ENCODE data around the gene GPR157.
A peak's percentile ranks its signal among the peaks of the same experiment; 100 is the strongest.
"Not testable (repeated sequence)": the region's sequence is repeated elsewhere in the genome, so short reads cannot be mapped to it uniquely, and the experiment has no call there.

The GPR157 gene

DNA sequence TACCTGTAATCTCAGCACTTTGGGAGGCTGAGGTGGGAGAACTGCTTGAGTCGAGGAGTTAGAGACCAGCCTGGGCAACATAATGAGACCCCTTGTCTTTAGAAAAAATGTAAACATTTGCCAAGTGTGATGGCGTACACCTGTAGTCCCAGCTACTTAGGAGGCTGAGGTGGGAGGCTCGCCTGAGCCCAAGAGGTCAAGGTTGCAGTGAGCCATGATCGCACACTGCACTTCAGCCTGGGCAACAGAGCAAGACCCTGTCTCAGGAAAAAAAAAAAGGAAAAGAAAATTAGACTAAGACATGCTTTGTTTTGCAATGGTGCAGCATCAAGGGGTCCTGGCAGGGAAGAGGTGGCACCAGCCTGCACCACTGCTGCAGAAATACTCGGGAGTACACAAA, 16.8 kb upstream of the GPR157 start:
- DNase-seq: no peak

- no peak for DNase-seq
Measured at GRCh38 chr1:9145021-9145668, 16.2 kb upstream of the GPR157 start.

DNA sequence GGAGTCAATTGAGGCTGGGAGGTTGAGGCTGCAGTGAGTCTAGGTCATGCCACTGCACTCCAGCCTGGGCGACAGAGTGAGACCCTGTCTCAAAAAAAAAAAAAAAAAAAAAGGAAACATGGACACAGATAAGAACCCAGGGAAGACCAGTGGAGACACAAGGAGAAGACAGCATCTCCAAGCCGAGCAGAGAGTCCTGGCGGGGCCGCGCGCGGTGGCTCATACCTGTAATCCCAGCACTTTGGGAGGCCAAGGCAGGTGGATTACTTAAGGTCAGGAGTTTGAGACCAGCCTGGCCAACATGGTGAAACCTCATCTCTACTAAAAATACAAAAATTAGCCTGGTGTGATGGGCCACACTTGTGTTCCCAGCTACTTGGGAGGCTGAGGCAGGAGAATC, 15.6 kb upstream of the GPR157 start:
- DNase-seq: not testable (repeated sequence)

DNA sequence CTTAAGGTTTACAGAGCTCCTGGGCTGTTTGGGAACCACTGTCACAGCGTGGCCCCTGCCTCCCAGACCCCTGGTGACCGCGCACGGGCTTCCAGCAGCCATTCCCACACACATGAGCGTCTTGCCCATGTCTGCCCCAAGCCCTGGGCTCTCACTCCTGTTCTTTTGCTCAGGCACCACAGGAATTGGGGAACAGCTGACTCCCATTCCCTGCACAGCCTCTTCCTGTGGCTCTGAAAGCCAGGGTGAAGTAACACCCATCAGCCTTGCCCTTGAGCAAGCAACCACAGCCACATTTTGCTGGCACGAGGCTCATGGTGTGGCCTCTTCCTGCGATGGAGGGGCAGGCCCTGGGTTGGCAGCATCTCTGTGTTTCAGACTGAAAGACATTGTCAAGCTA, 14.3 kb upstream of the GPR157 start:
- DNase-seq: no peak

GRCh38 chr1:9139930-9140329, 11.0 kb upstream of the GPR157 start:
- no peak for DNase-seq

DNA sequence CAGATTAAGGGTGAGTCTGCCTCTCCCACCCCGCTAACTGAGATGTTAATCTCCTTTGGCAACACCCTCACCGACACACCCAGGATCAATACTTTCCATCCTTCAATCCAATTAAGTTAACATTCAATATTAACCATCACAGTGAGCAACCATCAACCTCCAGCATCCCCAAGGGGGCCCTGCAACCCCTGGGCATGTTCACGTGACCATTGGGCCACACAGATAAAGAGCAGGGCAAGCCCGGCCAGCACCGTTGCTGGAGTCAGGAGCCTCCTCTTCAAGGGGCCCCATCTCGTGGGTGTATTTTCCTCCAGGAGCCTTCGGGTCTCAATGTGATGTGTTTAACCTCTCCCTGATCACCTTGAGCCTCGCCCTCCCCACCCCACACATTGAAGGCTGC, 8.0 kb upstream of the GPR157 start:
- no peak for DNase-seq

GRCh38 chr1:9135073-9135836, 6.4 kb upstream of the GPR157 start:
- no peak for DNase-seq

DNA sequence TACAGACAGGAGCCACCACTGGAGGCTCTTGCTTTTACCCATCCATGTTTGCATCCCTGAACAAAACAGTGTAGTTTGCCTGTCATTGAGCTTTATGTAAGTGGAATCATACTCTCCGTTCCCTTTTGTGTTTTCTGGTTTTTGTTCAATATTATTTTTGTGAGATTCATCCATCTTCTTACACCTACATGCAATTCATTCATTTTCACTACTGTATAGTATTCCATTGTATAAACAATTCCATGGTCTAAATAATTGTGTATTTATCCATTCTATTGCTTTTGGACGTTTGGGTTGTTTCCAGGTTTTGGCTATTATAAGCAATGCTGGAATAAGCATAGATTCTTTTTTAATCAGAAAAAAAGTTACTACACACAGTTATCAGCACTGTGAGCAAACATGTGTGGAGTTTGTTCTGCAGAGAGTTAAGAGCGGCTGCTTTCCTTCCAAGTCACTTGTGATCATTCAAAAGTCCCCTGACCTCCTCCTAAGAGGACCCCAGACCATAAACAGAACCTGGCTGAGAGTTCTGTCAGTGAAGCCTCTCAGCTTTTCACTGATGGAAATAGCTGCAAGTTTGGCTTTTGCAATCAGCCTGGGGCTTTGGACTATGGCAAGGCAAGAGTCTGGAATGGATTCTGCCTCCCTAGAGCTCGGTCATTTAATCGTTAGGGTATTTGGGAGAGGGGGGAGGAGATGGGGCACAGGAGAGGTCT, 5.1 kb upstream of the GPR157 start:
- no peak for DNase-seq

GRCh38 chr1:9129266-9130041, 552 bp upstream of the GPR157 start:
- peak; percentile 79 for DNase-seq

- no peak for DNase-seq
Measured at GRCh38 chr1:9128166-9128519, 759 bp downstream of the GPR157 start.

DNA sequence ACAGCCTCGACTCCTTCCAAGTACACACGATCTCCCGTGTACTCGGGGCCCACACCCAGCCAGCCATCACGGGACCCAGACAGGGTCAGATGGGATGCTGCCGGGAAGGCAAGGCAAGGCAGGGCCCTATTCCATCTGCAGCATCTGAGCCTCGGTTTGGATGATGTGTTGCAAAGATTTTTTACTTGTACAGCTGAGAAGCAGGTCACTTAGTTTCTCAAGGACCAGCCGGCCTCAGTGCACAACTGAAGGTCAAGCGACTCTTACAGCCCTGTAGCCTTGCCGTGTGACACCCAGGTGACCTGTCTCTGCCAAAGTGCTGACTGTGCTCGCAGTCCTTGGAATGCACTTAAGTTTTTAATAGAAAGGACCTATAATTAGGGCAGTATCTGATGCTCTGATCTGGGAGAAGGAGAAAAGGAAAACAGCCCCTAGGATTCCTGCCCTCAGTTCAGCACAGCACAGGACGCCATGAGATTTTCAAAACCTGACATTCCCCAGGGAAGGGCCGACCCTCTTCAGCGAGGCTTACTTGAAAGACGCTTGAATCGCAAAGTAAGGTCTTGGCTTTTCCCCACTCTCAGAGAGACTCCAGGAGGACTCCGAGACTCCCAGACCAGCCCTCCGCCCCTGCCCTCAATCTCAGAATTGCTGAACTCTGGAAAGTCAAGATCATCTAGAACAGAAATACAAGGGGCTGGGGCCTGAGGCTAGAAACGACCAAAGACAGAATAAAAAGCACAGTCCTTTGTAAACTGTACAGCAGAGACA, 1.3 kb downstream of the GPR157 start:
- DNase-seq: no peak

- DNase-seq: no peak
Measured at GRCh38 chr1:9126511-9126910, 2.4 kb downstream of the GPR157 start.

- not testable (repeated sequence) for DNase-seq
Measured at GRCh38 chr1:9125847-9126246, 3.1 kb downstream of the GPR157 start.

GRCh38 chr1:9125325-9125724, 3.6 kb downstream of the GPR157 start:
- DNase-seq: no peak

- not testable (repeated sequence) for DNase-seq
Measured at GRCh38 chr1:9124389-9124788, 4.5 kb downstream of the GPR157 start.

- DNase-seq: not testable (repeated sequence)
Measured at GRCh38 chr1:9123665-9124064, 5.2 kb downstream of the GPR157 start.

GRCh38 chr1:9121496-9122409, 7.1 kb downstream of the GPR157 start:
- no peak for DNase-seq

DNA sequence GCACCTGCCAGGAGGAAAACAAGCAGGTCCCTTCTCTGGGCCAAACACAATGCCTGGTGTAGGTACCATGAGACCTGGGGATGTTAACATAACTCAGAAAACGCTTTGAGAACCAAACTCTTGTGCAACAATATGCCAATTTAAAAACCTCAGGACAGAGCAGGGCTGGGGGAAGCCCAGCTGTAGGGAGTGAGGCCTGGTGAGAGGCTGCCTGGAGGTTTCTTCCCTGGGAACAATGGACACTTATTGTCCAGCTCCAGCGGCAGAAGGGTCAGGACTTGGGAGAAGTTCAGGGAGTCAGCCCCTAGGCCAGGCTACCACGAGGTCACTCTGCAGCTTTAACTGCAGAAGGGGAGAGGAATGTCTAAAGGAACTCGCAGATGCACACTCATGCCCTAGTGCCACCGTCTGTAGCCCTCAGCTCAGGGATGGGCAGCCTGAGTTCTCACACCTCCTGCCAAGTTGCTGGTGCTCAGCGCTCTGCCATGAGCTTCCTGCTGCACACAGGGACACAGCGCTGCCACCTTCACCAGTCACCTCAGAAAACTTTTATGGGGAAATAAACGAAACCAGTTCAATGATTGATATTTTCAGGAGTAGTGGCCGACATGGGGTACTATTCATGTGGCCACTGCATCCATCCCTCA, 8.5 kb downstream of the GPR157 start:
- DNase-seq: no peak

DNA sequence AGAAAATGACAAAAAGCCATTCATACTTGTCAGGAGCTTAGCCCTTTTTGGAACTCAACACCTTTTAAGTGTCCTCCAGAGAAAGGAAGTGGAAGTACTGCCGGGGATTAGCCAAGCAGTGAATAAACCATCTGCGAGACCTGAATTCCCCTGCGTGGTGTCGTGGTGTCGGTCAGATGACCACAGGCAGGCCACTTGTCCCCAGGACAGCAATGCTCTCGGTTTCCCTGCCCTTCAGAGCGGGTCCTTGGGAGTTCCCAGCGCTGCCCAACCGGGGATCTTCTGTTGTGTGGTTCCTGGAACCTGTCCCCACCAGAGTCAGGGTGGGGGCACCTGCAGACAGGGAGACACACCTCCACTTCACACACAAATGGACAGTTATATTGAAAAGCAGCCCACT, 9.2 kb downstream of the GPR157 start:
- no peak for DNase-seq

DNA sequence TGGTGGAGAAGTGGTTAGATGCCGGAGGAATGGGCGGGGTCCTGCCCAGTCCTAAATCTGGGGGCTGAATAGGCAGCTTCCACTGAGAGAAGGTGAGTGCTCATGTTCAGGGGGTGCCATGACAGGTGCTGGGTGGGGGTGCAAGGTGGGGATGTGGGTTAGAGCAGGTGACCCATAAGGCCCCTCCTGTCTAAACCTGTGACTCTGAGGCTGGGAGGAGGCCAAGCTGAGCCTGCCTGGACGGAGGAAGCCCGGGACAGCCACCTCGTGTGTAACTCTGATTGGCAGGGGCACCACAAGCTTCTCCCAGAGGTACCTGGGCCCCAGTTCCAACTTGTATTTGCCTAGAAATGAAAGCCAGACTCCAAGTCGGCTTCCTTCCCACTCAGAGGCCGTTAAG, 10.7 kb downstream of the GPR157 start:
- DNase-seq: no peak

Measured in DMS153 (cell line).